HG02763 (cell line): ENCODE data around the gene CXXC1.
A peak's percentile ranks its signal among the peaks of the same experiment; 100 is the strongest.
"Not testable (repeated sequence)": the region's sequence is repeated elsewhere in the genome, so short reads cannot be mapped to it uniquely, and the experiment has no call there.

Source experiments
- ATAC-seq: cut with Tn5 transposase; IDR thresholded peaks from one replicate; pipeline ENCODE4 v1.9.1; 2021; ENCODE audit warnings: mild to moderate bottlenecking, moderate library complexity; ENCODE audit not compliant: unreplicated experiment

CXXC1 gene

GRCh38 chr18:50287441-50288347 is at the start of gene CXXC1:
CXXC1 (minus strand) TSS chr18:50287692; CDS start chr18:50287589, 103 bp downstream.
- peak; percentile 90 for ATAC-seq

DNA sequence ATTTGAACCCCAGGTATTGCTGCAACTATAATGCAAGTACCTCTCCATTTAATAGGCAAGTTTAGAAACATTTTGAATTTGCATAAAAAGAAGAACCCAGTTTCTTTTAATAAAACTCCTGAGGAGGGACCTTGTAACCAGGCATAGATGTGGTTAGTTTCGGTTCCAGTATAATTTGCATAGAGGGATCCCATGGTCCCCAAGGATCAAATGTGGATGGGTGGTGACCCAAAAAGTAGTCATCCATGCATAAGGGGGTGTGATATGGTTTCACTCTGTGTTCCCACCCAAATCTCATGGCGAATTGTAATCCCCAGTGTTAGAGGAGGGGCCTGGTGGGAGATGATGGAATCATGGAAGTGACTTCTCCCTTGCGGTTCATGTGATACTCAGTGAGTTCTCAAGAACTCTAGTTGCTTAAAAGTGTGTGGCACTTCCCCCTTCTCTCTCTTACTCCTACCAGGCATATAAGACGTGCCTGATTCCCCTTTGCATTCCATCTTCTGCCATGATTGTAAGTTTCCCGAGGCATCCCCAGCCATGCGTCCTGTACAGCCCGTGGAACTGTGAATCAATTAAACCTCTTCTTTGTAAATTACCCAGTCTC is 47.2 kb upstream of the CXXC1 start:
- peak; percentile 56 for ATAC-seq

GRCh38 chr18:50331691-50332090 is 44.2 kb upstream of the CXXC1 start:
- ATAC-seq = no peak

DNA sequence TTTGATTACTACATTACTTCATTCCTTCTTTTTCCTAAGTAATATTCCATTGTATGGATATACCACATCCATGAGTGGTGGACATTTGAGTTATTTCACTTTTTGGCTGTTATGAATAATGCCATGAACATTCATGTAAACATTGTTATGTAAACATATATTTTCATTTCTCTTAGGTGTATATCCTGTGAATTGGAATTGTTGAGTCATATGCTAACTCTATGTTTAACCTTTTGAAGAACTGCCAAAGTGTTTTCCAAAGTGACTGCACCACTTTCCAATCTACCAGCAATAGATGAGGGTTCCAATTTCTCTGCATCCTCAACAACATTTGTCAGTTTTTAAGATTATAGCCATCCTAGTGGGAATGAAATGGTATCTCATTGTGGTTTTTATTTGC is 42.7 kb upstream of the CXXC1 start:
- no peak for ATAC-seq

DNA sequence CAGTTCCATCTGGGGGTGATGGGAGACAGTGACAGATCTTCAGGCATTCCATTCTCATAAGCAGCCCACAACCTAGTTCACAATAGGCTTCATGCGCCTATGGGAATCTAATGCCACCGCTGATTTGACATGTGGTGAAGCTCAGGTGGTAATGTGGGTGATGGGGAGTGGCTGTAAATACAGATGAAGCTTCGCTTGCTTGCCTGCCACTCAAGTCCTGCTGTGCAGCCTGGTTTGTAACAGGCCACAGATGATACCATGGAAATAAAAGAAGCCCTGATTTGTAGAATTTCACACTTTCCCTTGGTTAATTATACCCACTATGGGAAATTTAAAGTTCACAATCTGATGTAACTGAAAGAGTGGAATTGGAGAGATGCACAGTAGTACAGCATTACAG is 40.5 kb upstream of the CXXC1 start:
- ATAC-seq = no peak

DNA sequence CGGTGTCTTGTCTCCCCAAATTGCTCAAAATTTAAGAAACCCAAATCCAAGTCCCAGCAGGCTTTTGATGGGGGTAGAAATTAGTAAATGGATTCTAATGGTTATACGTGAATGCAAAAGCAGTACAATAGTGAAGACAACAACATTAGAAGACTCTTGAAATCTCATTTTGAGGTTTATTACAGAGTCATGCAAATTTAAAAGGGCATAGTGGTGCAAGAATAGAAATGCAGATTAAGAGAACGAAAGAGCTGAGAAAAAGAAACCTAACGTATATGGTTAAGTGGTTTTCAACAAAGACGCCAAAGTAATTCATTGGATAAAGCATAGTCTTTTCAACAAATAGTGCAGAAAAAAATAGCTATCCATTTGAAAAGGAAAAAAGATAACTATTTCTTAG is 33.2 kb upstream of the CXXC1 start:
- peak; percentile 76 for ATAC-seq

GRCh38 chr18:50315100-50315871 is 27.8 kb upstream of the CXXC1 start:
- ATAC-seq = peak; percentile 61

GRCh38 chr18:50313873-50314460 is 26.5 kb upstream of the CXXC1 start:
- ATAC-seq = no peak

DNA sequence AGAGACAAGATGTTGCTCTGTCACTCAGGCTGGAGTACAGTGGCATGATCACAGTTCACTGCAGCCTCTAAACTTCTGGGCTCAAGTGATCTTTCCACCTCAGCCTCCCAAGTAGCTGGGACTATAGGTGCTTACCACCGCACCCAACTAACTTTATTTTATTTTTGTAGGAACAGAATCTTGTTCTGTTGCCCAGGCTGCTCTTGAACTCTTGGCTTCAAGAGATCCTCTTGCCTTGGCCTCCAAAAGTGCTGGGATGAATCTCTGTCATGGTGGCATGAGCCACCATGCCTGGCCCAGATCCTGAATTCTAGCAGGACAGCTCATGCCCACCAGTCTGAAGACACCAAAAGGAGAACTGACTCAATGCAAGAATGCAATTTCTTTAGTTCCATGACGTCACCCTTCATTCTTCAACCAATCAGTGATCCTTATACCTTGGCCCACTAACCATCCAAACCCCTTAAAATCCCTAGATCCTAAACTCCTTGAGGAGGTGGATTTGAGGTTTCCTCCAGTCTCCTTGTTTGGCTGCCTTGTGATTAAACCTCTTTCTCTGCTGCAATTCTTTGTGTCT is 25.6 kb upstream of the CXXC1 start:
- ATAC-seq = peak; percentile 8

GRCh38 chr18:50312296-50313030 is 25.0 kb upstream of the CXXC1 start:
- ATAC-seq = peak; percentile 74

GRCh38 chr18:50311650-50312049 is 24.2 kb upstream of the CXXC1 start:
- no peak for ATAC-seq

DNA sequence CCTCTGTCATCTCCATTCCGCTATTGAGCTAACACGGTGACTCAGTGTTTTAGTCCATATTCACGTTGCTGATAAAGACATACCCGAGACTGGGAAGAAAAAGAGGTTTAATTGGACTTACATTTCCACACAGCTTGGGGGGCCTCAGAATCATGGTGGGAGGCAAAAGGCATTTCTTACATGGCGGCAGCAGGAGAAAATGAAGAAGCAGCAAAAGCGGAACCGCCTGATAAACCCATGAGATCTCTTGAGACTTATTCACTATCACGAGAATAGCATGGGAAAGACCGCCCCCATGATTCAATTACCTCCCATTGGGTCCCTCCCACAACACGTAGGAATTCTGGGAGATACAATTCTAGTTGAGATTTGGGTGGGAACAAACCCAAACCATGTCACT is 22.6 kb upstream of the CXXC1 start:
- ATAC-seq = no peak

- ATAC-seq = not testable (repeated sequence)
Observed at GRCh38 chr18:50308851-50309250, 21.4 kb upstream of the CXXC1 start.

DNA sequence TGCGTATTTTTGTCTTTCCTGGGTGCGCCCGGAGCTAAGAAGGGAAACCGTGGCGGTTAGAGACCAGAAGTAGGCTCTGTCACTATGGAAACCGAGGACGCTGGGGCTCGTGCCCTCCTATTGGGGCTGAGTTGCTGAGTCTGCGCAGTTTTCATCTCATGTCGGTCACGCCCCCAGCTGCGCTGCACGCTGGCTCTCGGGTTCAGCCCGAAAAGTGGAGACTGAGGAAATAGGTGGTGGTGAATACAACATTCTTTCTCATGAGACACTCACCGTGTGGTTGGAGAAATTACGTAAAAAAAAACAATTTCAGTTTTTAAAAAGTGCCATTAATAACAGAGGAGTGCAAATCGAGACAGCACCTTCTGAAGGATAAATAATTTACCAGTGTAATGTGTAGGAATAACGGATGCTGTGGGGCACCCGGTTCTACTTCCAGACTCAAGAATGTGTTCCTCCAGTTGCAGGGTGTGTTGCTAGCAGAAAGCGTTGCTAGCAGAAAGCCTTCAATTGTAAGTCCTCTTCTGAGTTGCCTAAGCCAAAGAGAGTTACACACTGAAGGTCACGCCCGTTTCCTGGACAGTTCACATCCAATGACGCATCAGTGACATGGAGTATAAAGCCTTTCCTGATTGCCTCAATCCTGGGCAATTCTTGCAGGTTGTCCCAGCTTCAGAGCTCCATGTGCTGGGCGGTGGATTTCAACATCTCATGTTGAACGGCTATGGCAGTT is 20.4 kb upstream of the CXXC1 start:
- peak; percentile 95 for ATAC-seq

GRCh38 chr18:50307400-50307737 is 19.9 kb upstream of the CXXC1 start:
- no peak for ATAC-seq

DNA sequence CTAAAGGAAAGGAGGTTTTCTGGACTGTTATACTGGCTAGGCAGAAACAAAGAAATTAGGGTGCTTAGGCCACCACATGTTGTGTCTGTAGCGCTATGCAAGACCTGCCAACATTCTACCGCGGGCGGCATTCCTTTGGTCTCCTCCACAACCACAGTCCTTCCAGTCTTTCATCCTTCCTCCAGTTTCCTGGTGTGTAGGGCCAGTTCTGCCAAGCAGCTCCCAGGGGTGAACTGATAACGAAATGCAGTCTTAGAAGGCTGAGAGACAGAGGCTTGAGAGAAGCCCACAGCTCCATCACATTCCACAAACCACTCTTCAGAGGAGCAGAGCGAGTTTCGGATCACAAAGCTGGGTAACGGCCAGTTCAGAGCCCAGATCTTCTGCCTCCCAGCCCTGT is 19.5 kb upstream of the CXXC1 start:
- ATAC-seq = no peak

- no peak for ATAC-seq
Observed at GRCh38 chr18:50301074-50301473, 13.6 kb upstream of the CXXC1 start.

- ATAC-seq = no peak
Observed at GRCh38 chr18:50299626-50300388, 12.3 kb upstream of the CXXC1 start.
